ENCODE data around the gene CSTF2. TPM values are rescaled to one million over a fixed set of nuclear protein-coding genes. Genes with fewer than 3 reads are reported as not detected.

Gene CSTF2
- total RNA-seq, 1 experiment from 2014 or later = 39.2 TPM

DNA sequence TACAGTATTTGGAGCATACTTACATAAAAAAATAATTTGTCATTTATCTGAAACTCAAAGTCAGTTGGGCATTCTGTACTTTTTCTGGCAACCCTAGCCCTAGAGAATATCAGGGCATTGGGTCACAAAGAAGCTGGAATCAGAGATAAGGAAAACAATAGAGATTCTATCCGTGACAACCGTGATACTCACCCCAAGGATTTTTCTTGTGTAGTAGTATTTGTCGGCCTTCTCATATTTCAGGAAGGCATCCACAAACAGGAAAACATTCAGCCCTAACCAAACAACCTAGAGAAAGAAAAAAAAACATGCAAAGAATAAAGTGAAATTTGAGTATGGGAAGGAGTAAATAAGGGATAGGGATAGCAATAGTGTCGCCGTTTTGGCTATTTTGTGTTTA, 50.3 kb downstream of the CSTF2 start:
- Histone ChIP-seq H3K4me3 (ENCODE audit: low read depth, low read length, poor library complexity, severe bottlenecking) (no peak overlapping the region), H3K9me3 (ENCODE audit: low read depth, low read length, poor library complexity, severe bottlenecking) (no peaks in the 10 kb centered on the region), H3K36me3 (ENCODE audit: insufficient read depth, low read length, poor library complexity, severe bottlenecking) (no peaks in the 10 kb centered on the region), H3K27ac (ENCODE audit: low read depth, low read length, poor library complexity, severe bottlenecking) (no peak overlapping the region), H3K4me1 (ENCODE audit: insufficient read depth, low read length, poor library complexity, severe bottlenecking) (no peaks in the 10 kb centered on the region), H3K27me3 (replicated peaks; ENCODE audit: insufficient read depth, low read depth, low read length, poor library complexity) (peaks cover 6% of the 10 kb centered on the region)
- ChIA-PET POLR2A (ENCODE audit: low non-redundant PET) (no interaction called here), CTCF (no interaction called here)
- intact Hi-C loops (cut with micrococcal nuclease; ENCODE audit: unreplicated experiment) = no loop called here
- TF ChIP-seq, protein P1, sequence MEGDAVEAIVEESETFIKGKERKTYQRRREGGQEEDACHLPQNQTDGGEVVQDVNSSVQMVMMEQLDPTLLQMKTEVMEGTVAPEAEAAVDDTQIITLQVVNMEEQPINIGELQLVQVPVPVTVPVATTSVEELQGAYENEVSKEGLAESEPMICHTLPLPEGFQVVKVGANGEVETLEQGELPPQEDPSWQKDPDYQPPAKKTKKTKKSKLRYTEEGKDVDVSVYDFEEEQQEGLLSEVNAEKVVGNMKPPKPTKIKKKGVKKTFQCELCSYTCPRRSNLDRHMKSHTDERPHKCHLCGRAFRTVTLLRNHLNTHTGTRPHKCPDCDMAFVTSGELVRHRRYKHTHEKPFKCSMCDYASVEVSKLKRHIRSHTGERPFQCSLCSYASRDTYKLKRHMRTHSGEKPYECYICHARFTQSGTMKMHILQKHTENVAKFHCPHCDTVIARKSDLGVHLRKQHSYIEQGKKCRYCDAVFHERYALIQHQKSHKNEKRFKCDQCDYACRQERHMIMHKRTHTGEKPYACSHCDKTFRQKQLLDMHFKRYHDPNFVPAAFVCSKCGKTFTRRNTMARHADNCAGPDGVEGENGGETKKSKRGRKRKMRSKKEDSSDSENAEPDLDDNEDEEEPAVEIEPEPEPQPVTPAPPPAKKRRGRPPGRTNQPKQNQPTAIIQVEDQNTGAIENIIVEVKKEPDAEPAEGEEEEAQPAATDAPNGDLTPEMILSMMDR (conservative IDR thresholded peaks at IDR 0.05; ENCODE audit: low read depth, low read length) = no peak
- TF ChIP-seq EZH2 (IDR thresholded peaks at IDR 0.05; ENCODE audit: borderline replicate concordance, low read depth, low read length, poor library complexity, severe bottlenecking) = no peak
- DNase-seq (ENCODE audit: low spot score) = no peak
- no TSS peak for BruUV-seq (replicated peaks)

DNA sequence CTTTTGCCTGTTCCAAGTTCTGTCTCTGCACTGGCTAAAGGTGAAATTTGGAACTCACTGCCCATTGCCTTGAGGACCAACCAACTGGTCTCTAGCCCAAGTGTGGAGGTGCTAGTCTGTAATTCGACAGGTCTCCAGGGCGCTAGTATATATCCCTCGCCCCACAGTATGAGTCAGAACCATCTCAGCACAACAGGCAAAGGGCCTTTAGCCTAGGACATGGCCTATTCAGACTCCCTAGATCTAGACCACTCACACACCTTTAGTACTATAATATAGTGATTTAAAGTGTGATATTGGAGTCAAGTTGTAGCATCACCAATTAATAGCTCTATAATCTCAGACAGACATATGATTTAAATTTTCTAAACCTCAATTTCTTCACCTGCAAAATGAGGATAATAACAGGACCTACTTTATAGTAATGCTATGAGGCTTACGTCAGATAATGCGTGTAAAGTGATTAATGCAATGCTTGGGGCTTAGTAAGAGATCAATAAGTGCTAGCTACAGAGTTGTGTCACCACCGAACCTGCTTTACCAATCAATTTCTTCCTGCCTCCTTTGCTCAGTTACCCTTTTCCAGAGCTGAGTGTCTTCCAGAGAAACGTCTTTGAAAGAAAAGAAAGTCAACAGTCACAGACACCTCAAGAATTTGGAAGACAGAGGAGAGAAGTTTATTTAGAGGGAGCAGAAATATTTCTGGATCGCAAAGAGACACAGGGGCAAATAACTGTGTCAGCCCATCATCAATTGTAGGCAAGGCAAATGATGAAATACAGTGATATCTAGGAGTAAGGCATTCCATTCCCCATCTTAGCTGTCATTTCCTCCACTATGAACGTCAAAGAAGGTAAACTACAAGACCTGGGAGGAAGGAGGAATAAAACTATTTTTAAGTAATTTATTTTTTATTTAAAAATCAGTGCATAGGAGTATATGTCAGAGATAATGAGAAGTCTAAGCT, 51.7 kb downstream of the CSTF2 start:
- Histone ChIP-seq H3K36me3 (ENCODE audit: insufficient read depth, low read length, poor library complexity, severe bottlenecking) (no peaks in the 10 kb centered on the region), H3K4me1 (ENCODE audit: insufficient read depth, low read length, poor library complexity, severe bottlenecking) (no peaks in the 10 kb centered on the region), H3K27ac (ENCODE audit: low read depth, low read length, poor library complexity, severe bottlenecking) (no peak overlapping the region), H3K4me3 (ENCODE audit: low read depth, low read length, poor library complexity, severe bottlenecking) (no peak overlapping the region), H3K9me3 (ENCODE audit: low read depth, low read length, poor library complexity, severe bottlenecking) (no peaks in the 10 kb centered on the region), H3K27me3 (replicated peaks; ENCODE audit: insufficient read depth, low read depth, low read length, poor library complexity) (peaks cover 6% of the 10 kb centered on the region)
- CTCF ChIA-PET = no interaction called here
- intact Hi-C loops (cut with micrococcal nuclease; ENCODE audit: unreplicated experiment) = no loop called here
- POLR2A ChIA-PET (ENCODE audit: low non-redundant PET) = no interaction called here
- TF ChIP-seq, protein P1 (conservative IDR thresholded peaks at IDR 0.05; ENCODE audit: low read depth, low read length) = no peak
- no peak for TF ChIP-seq EZH2 (IDR thresholded peaks at IDR 0.05; ENCODE audit: borderline replicate concordance, low read depth, low read length, poor library complexity, severe bottlenecking)
- no TSS peak for BruUV-seq (replicated peaks)
- DNase-seq (ENCODE audit: low spot score) = no peak

DNA sequence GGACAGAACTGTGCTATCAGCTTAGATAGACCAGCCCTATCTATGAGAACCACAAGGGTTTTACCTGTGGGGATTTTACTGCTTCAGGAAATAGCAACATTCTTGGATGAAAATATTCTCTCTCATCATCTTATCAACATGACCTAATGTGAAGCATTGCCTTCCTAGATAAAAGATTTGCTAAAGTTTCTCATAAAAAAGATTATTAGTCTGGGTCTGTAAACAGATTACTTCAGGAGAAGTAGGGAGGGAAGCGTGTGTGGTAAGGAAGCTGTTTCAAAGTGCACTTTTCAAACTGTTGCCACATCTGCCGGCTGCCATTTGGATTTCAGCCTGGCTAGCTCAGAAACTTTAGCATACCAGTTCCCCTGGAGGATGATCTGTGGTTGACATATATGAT, 54.1 kb downstream of the CSTF2 start, which contains the start of gene NOX1:
Gene NOX1 (minus strand): TSS at position 35 of the 400 bp plus-strand sequence. CDS start 220 bp downstream, outside the sequence.
- no peaks in the 10 kb centered on the region for H3K36me3 ChIP-seq (ENCODE audit: insufficient read depth, low read length, poor library complexity, severe bottlenecking)
- H3K27me3 ChIP-seq (replicated peaks; ENCODE audit: insufficient read depth, low read depth, low read length, poor library complexity) = peaks cover 6% of the 10 kb centered on the region
- H3K27ac ChIP-seq (ENCODE audit: low read depth, low read length, poor library complexity, severe bottlenecking) = no peak within 1 kb of the TSS
- intact Hi-C loops (cut with micrococcal nuclease; ENCODE audit: unreplicated experiment) = no loop called here
- TF ChIP-seq, protein P1 (conservative IDR thresholded peaks at IDR 0.05; ENCODE audit: low read depth, low read length) = no peak
- no peak for TF ChIP-seq EZH2 (IDR thresholded peaks at IDR 0.05; ENCODE audit: borderline replicate concordance, low read depth, low read length, poor library complexity, severe bottlenecking)
- DNase-seq (ENCODE audit: low spot score) = no peak
- no peaks in the 10 kb centered on the region for H3K9me3 ChIP-seq (ENCODE audit: low read depth, low read length, poor library complexity, severe bottlenecking)
- H3K4me1 ChIP-seq (ENCODE audit: insufficient read depth, low read length, poor library complexity, severe bottlenecking) = no peaks in the 10 kb centered on the region
- BruUV-seq (replicated peaks) = no TSS peak
- no peak within 1 kb of the TSS for H3K4me3 ChIP-seq (ENCODE audit: low read depth, low read length, poor library complexity, severe bottlenecking)
- ChIA-PET CTCF (no interaction called here), POLR2A (ENCODE audit: low non-redundant PET) (interaction anchor here (0.7 kb wide), 1 partner anchor 326 kb away, joined by 3 read pairs; no protein-coding TSS in a partner anchor)

Data from A673 (cell line).